ENCODE measurements around the gene IL18.
"Not testable (repeated sequence)": the region's sequence is repeated elsewhere in the genome, so short reads cannot be mapped to it uniquely, and the experiment has no call there.

The IL18 gene

GRCh38 chr11:112123129-112123528 is 40.8 kb downstream of the IL18 start:
- in situ Hi-C loops (cut with MboI; ENCODE audit: low sequenced_read_pairs): no loop called here

- in situ Hi-C loops (cut with MboI; ENCODE audit: low sequenced_read_pairs): no loop called here
These were observed 41.8 kb downstream of the IL18 start for GRCh38 chr11:112121981-112122615.

GRCh38 chr11:112118176-112118575 is 45.7 kb downstream of the IL18 start:
- in situ Hi-C loops (cut with MboI; ENCODE audit: low sequenced_read_pairs): no loop called here

- in situ Hi-C loops (cut with MboI; ENCODE audit: low sequenced_read_pairs): no loop called here
These were observed 48.5 kb downstream of the IL18 start for GRCh38 chr11:112115386-112115785.

- in situ Hi-C loops (cut with MboI; ENCODE audit: low sequenced_read_pairs): no loop called here
These were observed 49.4 kb downstream of the IL18 start for GRCh38 chr11:112114460-112114859.

- in situ Hi-C loops (cut with MboI; ENCODE audit: low sequenced_read_pairs): no loop called here
These were observed 50.1 kb downstream of the IL18 start for GRCh38 chr11:112113539-112114457.

GRCh38 chr11:112106070-112106469 is 57.8 kb downstream of the IL18 start:
- in situ Hi-C loops (cut with MboI; ENCODE audit: low sequenced_read_pairs): no loop called here

GRCh38 chr11:112103446-112103845 is 60.4 kb downstream of the IL18 start:
- in situ Hi-C loops (cut with MboI; ENCODE audit: low sequenced_read_pairs): no loop called here

GRCh38 chr11:112100462-112100861 is 63.4 kb downstream of the IL18 start:
- in situ Hi-C loops (cut with MboI; ENCODE audit: low sequenced_read_pairs): no loop called here

- in situ Hi-C loops (cut with MboI; ENCODE audit: low sequenced_read_pairs): no loop called here
These were observed 66.0 kb downstream of the IL18 start for GRCh38 chr11:112097734-112098528.

GRCh38 chr11:112096194-112096593 is 67.7 kb downstream of the IL18 start:
- in situ Hi-C loops (cut with MboI; ENCODE audit: low sequenced_read_pairs): no loop called here

GRCh38 chr11:112095302-112095701 is 68.6 kb downstream of the IL18 start:
- in situ Hi-C loops (cut with MboI; ENCODE audit: low sequenced_read_pairs): not testable (repeated sequence)
